ENCODE data around the gene NPY1R.

DNA sequence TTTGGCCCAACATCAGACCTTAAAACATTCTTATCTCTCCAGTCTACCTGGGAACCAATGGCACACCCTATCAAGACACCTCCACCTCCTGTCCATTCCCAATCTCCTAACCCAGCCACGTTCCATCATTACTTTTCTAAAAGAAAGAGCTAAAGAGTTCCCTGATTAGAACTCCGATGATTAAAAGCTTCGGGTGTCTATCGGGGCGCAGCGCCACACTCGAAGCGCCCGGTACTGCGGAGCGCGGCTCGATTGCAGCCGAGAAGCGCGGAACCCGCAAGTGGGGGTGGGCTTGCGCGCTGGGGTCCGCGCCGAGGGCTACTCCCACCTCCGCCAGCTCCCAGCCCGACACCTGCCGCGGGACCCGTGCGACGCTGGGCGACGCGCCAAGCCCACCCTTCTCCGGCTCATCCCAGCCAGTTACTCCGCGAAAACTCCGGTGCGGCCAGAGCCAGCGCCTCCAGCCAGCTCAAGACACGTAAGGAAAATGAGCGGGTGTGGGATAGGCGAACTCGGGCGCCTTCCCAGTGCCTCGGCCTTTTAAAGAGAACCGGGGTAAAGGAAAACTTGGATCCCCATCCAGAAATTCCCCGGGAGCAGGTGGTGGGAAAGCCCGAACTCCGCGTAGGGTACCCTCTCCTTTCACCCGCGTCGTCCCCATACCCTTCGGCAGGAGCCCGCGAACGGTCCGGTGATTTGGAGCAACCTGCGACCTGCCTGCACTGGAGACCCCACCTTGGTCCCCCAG is 593 bp downstream of the NPY1R start:
- TF ChIP-seq, protein P1, sequence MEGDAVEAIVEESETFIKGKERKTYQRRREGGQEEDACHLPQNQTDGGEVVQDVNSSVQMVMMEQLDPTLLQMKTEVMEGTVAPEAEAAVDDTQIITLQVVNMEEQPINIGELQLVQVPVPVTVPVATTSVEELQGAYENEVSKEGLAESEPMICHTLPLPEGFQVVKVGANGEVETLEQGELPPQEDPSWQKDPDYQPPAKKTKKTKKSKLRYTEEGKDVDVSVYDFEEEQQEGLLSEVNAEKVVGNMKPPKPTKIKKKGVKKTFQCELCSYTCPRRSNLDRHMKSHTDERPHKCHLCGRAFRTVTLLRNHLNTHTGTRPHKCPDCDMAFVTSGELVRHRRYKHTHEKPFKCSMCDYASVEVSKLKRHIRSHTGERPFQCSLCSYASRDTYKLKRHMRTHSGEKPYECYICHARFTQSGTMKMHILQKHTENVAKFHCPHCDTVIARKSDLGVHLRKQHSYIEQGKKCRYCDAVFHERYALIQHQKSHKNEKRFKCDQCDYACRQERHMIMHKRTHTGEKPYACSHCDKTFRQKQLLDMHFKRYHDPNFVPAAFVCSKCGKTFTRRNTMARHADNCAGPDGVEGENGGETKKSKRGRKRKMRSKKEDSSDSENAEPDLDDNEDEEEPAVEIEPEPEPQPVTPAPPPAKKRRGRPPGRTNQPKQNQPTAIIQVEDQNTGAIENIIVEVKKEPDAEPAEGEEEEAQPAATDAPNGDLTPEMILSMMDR (IDR thresholded peaks at IDR 0.05; ENCODE audit: poor library complexity, severe bottlenecking): peak; percentile 64
- no peak for TF ChIP-seq EZH2 (IDR thresholded peaks at IDR 0.05; ENCODE audit: borderline replicate concordance, insufficient read depth, low read length, poor library complexity, severe bottlenecking)
- no peak for TF ChIP-seq POLR2AphosphoS5 (IDR thresholded peaks at IDR 0.05)
- TF ChIP-seq EP300 (conservative IDR thresholded peaks at IDR 0.05; ENCODE audit: poor library complexity, severe bottlenecking): no peak
- TF ChIP-seq MXI1 (conservative IDR thresholded peaks at IDR 0.05; ENCODE audit: poor library complexity, severe bottlenecking): peak; percentile 22
